ENCODE measurements around the gene ALOXE3.
"Not testable (repeated sequence)": the region's sequence is repeated elsewhere in the genome, so short reads cannot be mapped to it uniquely, and the experiment has no call there.

The ALOXE3 gene

DNA sequence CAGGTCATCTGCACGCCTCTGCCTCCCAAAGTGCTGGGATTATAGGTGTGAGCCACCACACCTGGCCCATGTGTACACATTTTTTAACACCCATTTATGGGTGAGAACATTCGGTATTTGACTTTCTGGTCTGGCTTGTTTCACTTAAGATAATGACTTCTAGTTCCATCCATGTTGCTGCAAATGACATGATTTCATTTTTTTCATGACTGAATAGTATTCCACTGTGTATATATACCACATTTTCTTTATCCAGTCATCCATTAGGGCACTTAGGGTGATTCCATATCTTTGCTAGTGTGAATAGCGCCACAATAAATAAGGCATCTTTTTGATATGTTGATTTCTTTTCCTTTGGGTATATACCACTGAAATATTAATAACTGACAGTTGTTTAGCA lies 36.4 kb downstream of the ALOXE3 start:
- H3K4me3 ChIP-seq (ENCODE audit: low read depth, low read length): no peak overlapping the region

GRCh38 chr17:8080799-8081219 lies 37.5 kb downstream of the ALOXE3 start:
- DNase-seq (ENCODE audit: low read depth, low spot score): no peak
- H3K4me3 ChIP-seq (ENCODE audit: low read depth, low read length): no peak overlapping the region
- TF ChIP-seq, protein P1, sequence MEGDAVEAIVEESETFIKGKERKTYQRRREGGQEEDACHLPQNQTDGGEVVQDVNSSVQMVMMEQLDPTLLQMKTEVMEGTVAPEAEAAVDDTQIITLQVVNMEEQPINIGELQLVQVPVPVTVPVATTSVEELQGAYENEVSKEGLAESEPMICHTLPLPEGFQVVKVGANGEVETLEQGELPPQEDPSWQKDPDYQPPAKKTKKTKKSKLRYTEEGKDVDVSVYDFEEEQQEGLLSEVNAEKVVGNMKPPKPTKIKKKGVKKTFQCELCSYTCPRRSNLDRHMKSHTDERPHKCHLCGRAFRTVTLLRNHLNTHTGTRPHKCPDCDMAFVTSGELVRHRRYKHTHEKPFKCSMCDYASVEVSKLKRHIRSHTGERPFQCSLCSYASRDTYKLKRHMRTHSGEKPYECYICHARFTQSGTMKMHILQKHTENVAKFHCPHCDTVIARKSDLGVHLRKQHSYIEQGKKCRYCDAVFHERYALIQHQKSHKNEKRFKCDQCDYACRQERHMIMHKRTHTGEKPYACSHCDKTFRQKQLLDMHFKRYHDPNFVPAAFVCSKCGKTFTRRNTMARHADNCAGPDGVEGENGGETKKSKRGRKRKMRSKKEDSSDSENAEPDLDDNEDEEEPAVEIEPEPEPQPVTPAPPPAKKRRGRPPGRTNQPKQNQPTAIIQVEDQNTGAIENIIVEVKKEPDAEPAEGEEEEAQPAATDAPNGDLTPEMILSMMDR (IDR thresholded peaks at IDR 0.05; ENCODE audit: low read depth, low read length): no peak
- in situ Hi-C loops (cut with HindIII; ENCODE audit: low sequenced_read_pairs): no loop called here

More for the DNA sequence above, 36.4 kb downstream of the ALOXE3 start:
- in situ Hi-C loops (cut with HindIII; ENCODE audit: low sequenced_read_pairs): no loop called here
- TF ChIP-seq, protein P1 (IDR thresholded peaks at IDR 0.05; ENCODE audit: low read depth, low read length): no peak
- DNase-seq (ENCODE audit: low read depth, low spot score): no peak

- TF ChIP-seq, protein P1 (IDR thresholded peaks at IDR 0.05; ENCODE audit: low read depth, low read length): no peak
- in situ Hi-C loops (cut with HindIII; ENCODE audit: low sequenced_read_pairs): no loop called here
- H3K4me3 ChIP-seq (ENCODE audit: low read depth, low read length): no peak overlapping the region
- DNase-seq (ENCODE audit: low read depth, low spot score): no peak
Observed at GRCh38 chr17:8080208-8080798, 38.0 kb downstream of the ALOXE3 start.

DNA sequence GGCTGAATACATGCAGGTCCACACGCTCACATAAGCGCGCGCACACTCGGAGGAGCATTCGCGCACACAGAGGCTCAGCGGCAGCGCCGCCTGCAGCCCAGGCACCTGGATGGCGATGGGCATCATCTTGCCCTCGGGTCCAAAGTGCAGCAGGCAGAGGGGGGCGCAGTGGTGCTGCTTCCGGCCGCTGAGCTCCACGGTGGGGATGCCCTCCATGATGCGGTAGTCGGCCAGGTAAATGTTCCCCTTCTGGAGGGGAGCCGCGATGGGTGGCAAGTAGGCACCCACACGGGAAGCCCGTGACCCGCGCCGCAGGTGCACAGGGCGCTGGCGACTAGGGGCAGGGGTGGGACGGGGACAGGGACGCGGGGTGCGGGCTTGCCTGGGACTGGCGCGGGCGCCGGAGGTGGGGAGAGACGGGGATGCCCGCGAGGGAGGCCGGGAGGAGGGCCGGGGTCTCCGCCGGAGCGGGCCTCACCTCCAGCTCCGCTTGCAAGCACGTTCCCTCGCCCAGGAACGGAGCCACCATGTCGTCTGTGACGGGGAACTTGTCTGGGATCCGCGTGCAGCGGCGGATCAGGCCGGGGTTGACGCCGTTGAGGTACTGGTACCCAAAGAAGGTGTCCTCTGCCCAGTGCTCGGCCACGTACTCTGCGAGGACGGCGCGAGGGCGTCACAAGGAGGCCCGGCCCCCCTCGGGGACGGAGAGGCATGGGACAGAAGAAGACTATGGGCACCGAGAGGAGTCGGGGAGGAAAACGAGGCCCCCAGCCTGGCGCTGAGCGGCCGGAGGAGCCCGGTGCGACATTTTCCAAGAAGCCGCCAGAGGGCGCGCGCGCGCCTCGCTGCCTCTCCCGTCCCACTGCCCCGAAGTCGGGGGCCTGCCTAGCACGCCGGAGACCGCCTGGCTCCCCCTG lies 38.8 kb downstream of the ALOXE3 start:
- H3K4me3 ChIP-seq (ENCODE audit: low read depth, low read length): peak overlapping the region; percentile 26
- in situ Hi-C loops (cut with HindIII; ENCODE audit: low sequenced_read_pairs): no loop called here
- TF ChIP-seq, protein P1 (IDR thresholded peaks at IDR 0.05; ENCODE audit: low read depth, low read length): peak; percentile 77
- peak; percentile 34 for DNase-seq (ENCODE audit: low read depth, low spot score)

- DNase-seq (ENCODE audit: low read depth, low spot score); H3K4me3 ChIP-seq (ENCODE audit: low read depth, low read length); in situ Hi-C loops (cut with HindIII; ENCODE audit: low sequenced_read_pairs): not testable (repeated sequence)
Observed at GRCh38 chr17:8077939-8078338, 40.4 kb downstream of the ALOXE3 start.

DNA sequence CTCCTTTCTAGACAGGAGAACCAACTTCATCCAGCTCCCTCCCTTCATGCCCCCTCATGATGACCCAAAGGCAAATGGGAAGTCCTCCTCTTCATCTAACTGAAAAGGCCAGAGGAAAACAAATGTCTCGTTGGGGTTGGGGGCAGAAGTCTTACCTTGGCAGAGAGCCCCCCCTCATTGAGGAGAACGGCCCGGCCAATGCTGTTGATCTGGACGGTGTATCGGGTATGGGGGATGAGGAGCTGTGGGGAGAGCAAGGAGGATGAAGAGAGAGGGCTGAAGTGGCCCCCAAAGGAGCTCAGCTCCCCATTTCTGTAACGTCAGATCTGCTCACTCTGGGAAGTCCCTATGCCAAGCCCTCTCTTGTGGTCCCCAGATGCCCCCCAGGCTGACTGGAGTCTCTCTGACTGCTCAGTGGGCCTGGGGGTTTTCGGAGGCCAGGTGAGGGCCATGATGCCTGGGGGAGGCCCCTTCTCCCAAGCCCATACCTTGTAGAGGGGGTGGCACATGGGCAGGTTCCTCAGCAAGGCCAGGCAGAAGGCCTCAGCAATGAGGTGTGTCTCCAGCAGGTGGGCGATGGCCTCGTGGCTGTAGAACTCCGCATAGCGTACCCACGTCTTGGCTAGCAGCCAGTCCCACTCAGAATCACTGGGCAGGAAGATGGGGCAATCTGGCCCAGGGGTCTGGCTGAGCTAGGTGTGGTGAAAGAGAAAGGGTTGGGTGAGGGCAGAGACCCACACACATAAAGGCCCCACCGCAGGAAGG lies 41.6 kb downstream of the ALOXE3 start:
- DNase-seq (ENCODE audit: low read depth, low spot score): no peak
- TF ChIP-seq, protein P1 (IDR thresholded peaks at IDR 0.05; ENCODE audit: low read depth, low read length): no peak
- no peak overlapping the region for H3K4me3 ChIP-seq (ENCODE audit: low read depth, low read length)
- in situ Hi-C loops (cut with HindIII; ENCODE audit: low sequenced_read_pairs): no loop called here

Data from astrocyte of the spinal cord (primary cell).